GM21576 (cell line): ENCODE measurements around the gene BBIP1.
"Not testable (repeated sequence)": the region's sequence is repeated elsewhere in the genome, so short reads cannot be mapped to it uniquely, and the experiment has no call there.

Source experiments
- ATAC-seq: cut with Tn5 transposase; IDR thresholded peaks from one replicate; pipeline ENCODE4 v1.9.1; 2021; ENCODE audit warnings: mild to moderate bottlenecking, moderate library complexity; ENCODE audit not compliant: unreplicated experiment

The BBIP1 gene

GRCh38 chr10:110923856-110924493 is 5.0 kb upstream of the BBIP1 start:
- ATAC-seq: no peak

GRCh38 chr10:110919971-110920881 is 1.2 kb upstream of the BBIP1 start:
- ATAC-seq: peak; percentile 32

GRCh38 chr10:110919349-110919931 is 460 bp upstream of the BBIP1 start, which contains the start of gene SHOC2:
Gene SHOC2, plus strand, starts transcription at chr10:110919604. Its CDS starts 44,755 bp downstream, at chr10:110964359.
- peak; percentile 81 for ATAC-seq

DNA sequence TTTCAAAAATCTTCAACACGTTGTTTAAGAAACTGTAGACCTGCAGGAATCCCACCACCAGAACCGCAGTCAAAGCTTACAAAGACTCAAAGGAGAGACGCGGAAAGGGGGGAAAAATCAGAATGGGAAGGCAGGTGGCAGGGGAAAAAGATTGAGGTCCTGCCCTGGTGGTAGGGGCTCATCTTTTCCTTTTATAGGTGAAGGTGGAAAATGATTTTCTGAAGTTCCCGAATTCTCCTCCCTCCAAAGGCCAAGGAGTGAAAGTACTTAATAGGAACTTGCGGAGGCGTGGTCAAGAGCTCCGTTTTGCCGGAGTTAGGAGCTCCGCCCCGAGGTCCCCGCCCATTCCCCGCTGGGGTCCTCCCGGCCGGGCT is 724 bp downstream of the BBIP1 start:
- ATAC-seq: no peak

DNA sequence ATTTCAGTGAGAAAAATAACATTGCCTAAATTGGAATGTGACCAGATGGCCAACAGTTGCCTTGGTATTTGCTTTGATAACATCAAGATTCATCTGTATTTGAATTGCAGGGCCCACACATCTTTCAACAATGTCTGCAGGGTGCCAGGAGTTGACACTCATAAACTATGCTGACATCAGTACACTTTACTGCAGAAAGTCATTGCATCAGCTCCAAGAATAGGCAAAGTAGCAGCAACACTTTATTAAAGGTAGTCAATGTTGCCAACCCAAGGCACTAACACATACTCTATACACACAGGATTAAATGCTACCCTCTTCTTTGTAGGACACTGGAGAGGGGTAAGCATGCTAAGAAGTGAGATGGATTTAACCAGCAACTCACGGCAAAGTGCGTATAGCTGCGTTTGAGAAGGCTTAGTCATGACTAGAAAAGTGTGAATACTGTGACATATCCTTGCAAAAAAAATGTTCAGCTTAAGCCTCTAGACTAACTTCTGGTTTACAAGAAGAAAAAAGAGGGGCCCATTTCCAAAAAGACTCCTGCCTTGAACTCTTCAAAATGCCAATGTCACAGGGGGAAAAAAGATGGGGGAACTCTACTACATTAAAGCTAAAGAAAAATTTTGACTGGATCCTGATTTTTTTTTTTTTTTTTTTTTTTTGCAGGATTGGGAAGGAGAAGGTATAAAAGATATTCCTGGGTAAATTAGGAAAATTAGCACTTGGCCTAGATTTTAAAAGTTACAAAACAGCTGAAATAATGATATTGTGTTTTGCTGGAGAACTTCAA is 2.2 kb downstream of the BBIP1 start:
- ATAC-seq: no peak

- not testable (repeated sequence) for ATAC-seq
Measured at GRCh38 chr10:110915600-110915999, 3.4 kb downstream of the BBIP1 start.

GRCh38 chr10:110915035-110915434 is 3.9 kb downstream of the BBIP1 start:
- ATAC-seq: no peak

- no peak for ATAC-seq
Measured at GRCh38 chr10:110914431-110914830, 4.5 kb downstream of the BBIP1 start.

- no peak for ATAC-seq
Measured at GRCh38 chr10:110912374-110912773, 6.6 kb downstream of the BBIP1 start.

GRCh38 chr10:110910138-110910537 is 8.8 kb downstream of the BBIP1 start:
- ATAC-seq: no peak

GRCh38 chr10:110903280-110904278 is 15.4 kb downstream of the BBIP1 start:
- ATAC-seq: peak; percentile 56

- ATAC-seq: no peak
Measured at GRCh38 chr10:110901954-110902819, 16.8 kb downstream of the BBIP1 start.

DNA sequence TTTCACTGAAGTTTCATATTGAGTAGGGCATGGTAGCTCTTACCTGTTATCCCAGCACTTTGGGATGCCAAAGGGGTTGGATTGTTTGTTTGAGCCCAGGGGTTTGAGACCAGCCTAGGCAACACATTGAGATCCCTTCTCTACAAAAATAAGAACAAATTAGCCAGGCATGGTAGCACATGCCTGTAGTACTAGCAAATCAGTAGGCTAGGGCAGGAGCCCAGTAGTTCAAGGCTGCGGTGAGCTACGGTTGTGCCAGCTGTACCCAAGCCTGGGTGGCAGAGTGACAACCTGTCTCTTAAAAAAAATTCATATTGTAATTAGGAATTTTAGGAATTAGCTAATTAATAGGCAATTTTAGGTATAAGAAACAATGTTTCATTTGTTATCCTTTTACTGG is 18.0 kb downstream of the BBIP1 start:
- ATAC-seq: no peak

DNA sequence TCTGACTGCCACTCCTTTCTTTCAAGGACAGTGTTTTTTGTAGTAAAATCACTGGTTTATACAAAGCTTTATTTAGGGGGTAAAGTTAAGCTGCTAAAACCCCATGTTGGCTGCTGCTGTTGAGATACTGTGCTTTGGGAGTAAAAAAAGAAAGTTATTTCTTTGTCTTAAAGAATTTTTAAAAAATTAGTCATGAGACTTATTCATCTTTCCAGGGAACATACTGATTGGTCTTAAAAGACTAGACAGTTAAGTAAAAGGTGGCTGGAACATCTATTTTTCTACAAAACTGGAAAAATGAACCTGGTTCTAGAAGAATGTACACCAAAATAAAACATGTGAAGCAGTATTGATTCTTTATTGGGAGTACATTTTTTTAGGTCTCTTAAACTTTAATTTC is 20.6 kb downstream of the BBIP1 start:
- no peak for ATAC-seq

GRCh38 chr10:110897184-110897583 is 21.8 kb downstream of the BBIP1 start:
- ATAC-seq: no peak

DNA sequence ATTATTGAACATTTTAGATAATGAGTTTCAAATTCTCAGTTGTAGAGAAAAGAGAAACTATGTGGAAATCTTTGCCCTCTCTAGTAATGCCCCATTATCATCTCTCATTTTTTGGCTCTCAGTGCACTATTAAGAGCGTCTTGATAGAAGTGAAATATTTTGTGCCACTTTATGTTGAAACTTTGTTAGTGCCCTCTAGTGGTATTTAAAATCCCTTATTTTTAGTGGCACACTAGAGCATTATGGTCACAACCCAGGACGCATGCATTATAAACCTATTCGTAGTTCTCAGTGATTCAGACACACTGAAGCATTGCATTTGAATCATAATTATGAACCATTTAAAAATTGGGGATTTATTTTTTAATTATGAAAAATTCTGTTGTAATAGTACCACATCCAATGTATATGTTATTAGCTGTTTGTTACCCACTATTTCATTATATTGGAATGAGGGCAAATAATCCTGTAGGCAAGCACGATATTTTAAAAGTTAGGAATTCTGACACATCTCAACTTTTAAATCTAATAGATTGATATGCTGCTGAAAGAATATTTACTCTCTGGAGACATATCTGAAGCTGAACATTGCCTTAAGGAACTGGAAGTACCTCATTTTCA is 25.3 kb downstream of the BBIP1 start:
- peak; percentile 60 for ATAC-seq

DNA sequence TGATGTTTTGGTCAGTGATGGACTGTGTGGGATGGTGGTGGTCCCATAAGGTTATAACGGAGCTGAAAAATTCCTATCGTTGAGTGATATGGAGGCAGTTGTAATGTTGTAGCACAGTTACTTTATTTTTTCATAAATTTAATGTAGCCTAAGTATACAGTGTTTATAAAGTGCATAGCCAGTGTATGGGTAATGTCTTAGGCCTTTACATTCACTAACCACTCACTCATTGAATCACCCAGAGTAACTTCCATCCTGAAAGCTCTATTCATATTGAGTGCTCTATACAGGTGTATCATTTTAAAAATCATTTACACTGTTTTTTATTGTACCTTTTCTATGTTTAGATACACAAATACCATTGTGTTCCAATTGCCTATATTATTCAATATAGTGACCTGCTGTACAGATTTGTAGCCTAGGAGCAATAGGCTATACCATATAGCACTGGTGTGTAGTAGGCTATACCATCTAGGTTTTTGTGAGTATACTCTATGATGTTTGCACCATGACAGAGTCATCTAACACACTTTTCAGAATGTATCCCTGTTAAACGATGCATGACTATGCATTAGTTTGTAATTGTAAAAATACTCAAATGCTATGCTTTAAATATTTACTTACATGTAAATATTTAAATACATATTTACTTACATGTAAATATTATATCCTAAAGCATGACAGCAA is 26.2 kb downstream of the BBIP1 start:
- ATAC-seq: no peak

GRCh38 chr10:110887560-110887959 is 31.4 kb downstream of the BBIP1 start:
- no peak for ATAC-seq
